Measurements from ENCODE around the gene PDCD4. TPM values are rescaled to one million over a fixed set of nuclear protein-coding genes. Genes with fewer than 3 reads are reported as not detected.

The PDCD4 gene
- total and polyA plus RNA-seq, 9 of the 15 experiments (the other 6 are each of a cell fraction or from before 2014, with no cell fraction given), result 12.9 to 44.1 (median 33.7) TPM

- Histone ChIP-seq H4K20me1 (replicated peaks; ENCODE audit: control insufficient read depth, insufficient read depth, low read length) (no peaks in the 10 kb centered on the region), H3K4me3 (no peak overlapping the region), H3K36me3 (ENCODE audit: control insufficient read depth, insufficient read depth, low read length) (no peaks in the 10 kb centered on the region), H3K27me3 (ENCODE audit: control insufficient read depth in 2 of 2, insufficient read depth in 2 of 2, low read length in 2 of 2) (no peaks in the 10 kb centered on the region), H2AFZ (ENCODE audit: low read depth, low read length) (no peak overlapping the region), H3K4me1 (replicated peaks in 1 of 2; ENCODE audit: control insufficient read depth in 2 of 2, insufficient read depth in 2 of 2, low read length in 2 of 2) (peaks cover 2 to 6% of the 10 kb centered on the region in 2 experiments; a peak in 3 of 5 replicates), H3K9me1 (ENCODE audit: control insufficient read depth, insufficient read depth, low read length) (no peaks in the 10 kb centered on the region), H3K4me2 (ENCODE audit: insufficient read depth, low read length) (no peak overlapping the region), H3K9me3 (replicated peaks; ENCODE audit: control insufficient read depth, insufficient read depth, low read depth, low read length) (no peaks in the 10 kb centered on the region), H3K27ac (ENCODE audit: extremely low read depth, low read depth, low read length) (no peak overlapping the region), H3K79me2 (ENCODE audit: control insufficient read depth, insufficient read depth, low read length) (no peaks in the 10 kb centered on the region), H3K9ac (ENCODE audit: insufficient read depth in 1 of 2, low read depth in 2 of 2, low read length in 2 of 2) (no peak overlapping the region)
- ATAC-seq (no peak), FAIRE-seq (no peak), DNase-seq (ENCODE audit: extremely low read depth in 1 of 4, low spot score in 3 of 4) (no peak)
- 0% methylated on average over 2 of the region's 2 CpGs for WGBS (ENCODE audit: insufficient coverage, low coverage, missing lambda C conversion rate)
- no TSS peak for BruUV-seq (replicated peaks)
- in situ Hi-C loops (cut with MboI), result no loop called here
- ChIA-PET POLR2A (no interaction called here), CTCF (ENCODE audit: low intra/inter-chr PET ratio) (no interaction called here)
- TF ChIP-seq, protein P1, sequence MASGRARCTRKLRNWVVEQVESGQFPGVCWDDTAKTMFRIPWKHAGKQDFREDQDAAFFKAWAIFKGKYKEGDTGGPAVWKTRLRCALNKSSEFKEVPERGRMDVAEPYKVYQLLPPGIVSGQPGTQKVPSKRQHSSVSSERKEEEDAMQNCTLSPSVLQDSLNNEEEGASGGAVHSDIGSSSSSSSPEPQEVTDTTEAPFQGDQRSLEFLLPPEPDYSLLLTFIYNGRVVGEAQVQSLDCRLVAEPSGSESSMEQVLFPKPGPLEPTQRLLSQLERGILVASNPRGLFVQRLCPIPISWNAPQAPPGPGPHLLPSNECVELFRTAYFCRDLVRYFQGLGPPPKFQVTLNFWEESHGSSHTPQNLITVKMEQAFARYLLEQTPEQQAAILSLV (tag; IDR thresholded peaks at IDR 0.05), result no peak
- TF ChIP-seq NCOR1 (IDR thresholded peaks at IDR 0.05), result no peak
- no peak for TF ChIP-seq FOXP1 (CRISPR knock-in tag; IDR thresholded peaks at IDR 0.05)
- no peak for TF ChIP-seq ZNF12 (CRISPR knock-in tag; IDR thresholded peaks at IDR 0.05)
- TF ChIP-seq CEBPB (tag; IDR thresholded peaks at IDR 0.05), result no peak
- no peak for TF ChIP-seq SUPT5H (IDR thresholded peaks at IDR 0.05)
- TF ChIP-seq BRD4 (IDR thresholded peaks at IDR 0.05), result no peak
- TF ChIP-seq NFE2 (IDR thresholded peaks at IDR 0.05; ENCODE audit: low read depth), result no peak
- intact Hi-C loops (cut with micrococcal nuclease), result no loop called here
Observed at GRCh38 chr10:110848106-110848505, 23.6 kb upstream of the PDCD4 start.
